SK-N-MC (cell line): ENCODE measurements around the gene CASTOR2.
"Not testable (repeated sequence)": the region's sequence is repeated elsewhere in the genome, so short reads cannot be mapped to it uniquely, and the experiment has no call there.

Experiments
- EZH2 ChIP-seq: fragments of 200-600 bp; sonication (generic); IDR thresholded peaks from one replicate; pipeline ENCODE4 v1.6.1; 2017; ENCODE audit warnings: antibody characterized with exemption
- POLR2AphosphoS5 ChIP-seq: IDR thresholded peaks from 2 replicates; pipeline ENCODE4 v1.6.1; 2012; ENCODE audit warnings: mild to moderate bottlenecking, low read depth, low read length, borderline replicate concordance

DNA sequence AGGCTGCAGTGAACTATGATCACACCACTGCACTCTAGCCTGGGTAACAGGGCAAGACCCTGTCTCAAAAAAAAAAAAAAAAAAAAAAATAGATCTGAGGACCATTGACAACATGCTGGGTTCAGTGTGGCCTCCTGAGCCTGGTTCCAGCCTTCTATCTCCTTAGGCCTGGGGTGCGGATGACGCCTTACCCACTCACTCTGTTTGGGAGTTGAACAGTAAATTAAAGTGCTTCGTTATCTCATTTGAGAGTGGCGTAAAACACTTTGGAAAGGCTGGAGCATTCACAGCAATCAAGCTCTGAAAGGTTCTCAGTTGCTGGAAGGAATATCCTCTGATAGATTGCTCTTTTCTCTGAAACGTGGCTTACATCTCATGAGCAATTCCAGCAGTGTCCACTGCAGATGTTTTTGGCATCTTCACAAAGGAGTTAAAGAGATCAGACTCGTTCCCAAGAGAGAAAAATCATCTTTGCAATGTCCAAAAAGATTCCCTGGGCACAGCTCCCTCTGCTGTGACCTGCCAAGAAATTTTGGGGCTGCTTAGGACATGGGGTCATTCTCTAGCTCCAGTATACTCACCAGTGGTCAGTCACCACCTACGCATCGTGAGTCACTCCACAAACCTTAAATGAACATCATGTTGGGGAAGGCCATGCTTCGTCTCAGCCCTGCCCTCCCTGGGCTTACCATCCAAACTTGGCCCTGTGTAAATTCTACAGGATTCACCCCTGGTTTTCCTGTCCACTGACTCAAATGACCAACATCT, 23.0 kb upstream of the CASTOR2 start:
- TF ChIP-seq POLR2AphosphoS5, EZH2: not testable (repeated sequence)
